Adrenal gland (tissue), 12 donors: ENCODE results near the gene OR2L8. TPM values are rescaled to one million over a fixed set of nuclear protein-coding genes. Genes with fewer than 3 reads are reported as not detected.

Source experiments
- DNase-seq, 7 donors: peaks; one replicate each; pipeline ENCODE4 v3.0.0-alpha.2; 2019 to 2020
- H3K27ac ChIP-seq, 5 donors: fragments of 200-600 bp; sonication (generic) in 4 of 5; 1 replicate in 3 of 5; 2 replicates in 2 of 5; pipeline versions ENCODE4 v1.5.1 to v1.8.0; 2016 to 2020; ENCODE audit warnings: mild to moderate bottlenecking in 1 of 5
- H3K27me3 ChIP-seq: fragments of 200-600 bp; 2 replicates; pipeline ENCODE4 v1.8.0; 2021
- H3K36me3 ChIP-seq, 2 donors: fragments of 200-600 bp; replicated peaks in 1 of 2; 1 replicate in 1 of 2; 2 replicates in 1 of 2; pipeline versions ENCODE4 v1.5.1 to v1.8.0; 2018 to 2022
- H3K4me1 ChIP-seq, 2 donors: fragments of 200-600 bp; replicated peaks in 1 of 2; 1 replicate in 1 of 2; 2 replicates in 1 of 2; pipeline versions ENCODE4 v1.5.1 to v1.8.0; 2018 to 2021
- H3K4me3 ChIP-seq, 4 donors: fragments of 200-600 bp; sonication (generic) in 3 of 4; one replicate each; pipeline ENCODE4 v1.5.1; 2016 to 2018
- H3K9me3 ChIP-seq, 3 donors: fragments of 200-600 bp; sonication (generic) in 1 of 3; replicated peaks in 1 of 3; 1 replicate in 2 of 3; 2 replicates in 1 of 3; pipeline versions ENCODE4 v1.5.1 to v1.8.0; 2016 to 2021
- POLR2A ChIP-seq, 2 donors: fragments of 450-650 bp; IDR thresholded peaks; one replicate each; pipeline ENCODE4 v1.6.1; 2017; ENCODE audit warnings: antibody characterized with exemption in 2 of 2, mild to moderate bottlenecking in 2 of 2, moderate library complexity in 1 of 2
- WGBS, 4 donors: extraction: QIAGEN DNeasy Blood & Tissue Kit in 2 of 4; methylation state at CpG; one replicate each; pipeline versions ENCODE4 v1.1.5 to v1.1.7; 2013 to 2017; 5-methylcytosine and 5-hydroxymethylcytosine counted together
- intact Hi-C, 2 donors: fragments of 100-400 bp; cut with DNase I; formaldehyde crosslinking; loops; one replicate each; pipeline versions ENCODE4 v1.14.1 to v1.15.0; 2022 to 2023
- polyA plus RNA-seq, 3 donors: library from polyadenylated mRNA; stranded (reverse); fragments of 200-250 nt in 2 of 3; fragments of 350-450 nt in 1 of 3; fragmentation: Illumina TruSeq in 1 of 3; extraction: RNeasy Lipid Tissue Mini Kit (QIAGEN cat#74804) in 1 of 3; gene quantifications; one replicate each; pipeline ENCODE4 v1.2.3, GENCODE V29; 2013 to 2014
- total RNA-seq, 9 donors: library from RNA; depleted of rRNA in 4 of 9; stranded (reverse); fragments of >200 nt in 4 of 9; fragments of 120-200 nt in 1 of 9; fragmentation: NEBNext Ultra II Directional in 1 of 9; extraction: Animal tissue kit (Norgen Biotek cat#: 25700) in 1 of 9; gene quantifications; one replicate each; pipeline versions ENCODE4 v1.1.0 to v1.2.4, GENCODE V29; 2013 to 2023
- TF ChIP-seq, protein P1 (sequence below), 6 experiments: fragments of 450-650 bp in 4 of 6; fragments of 200-600 bp in 2 of 6; sonication (generic) in 1 of 6; IDR thresholded peaks; 1 replicate in 5 of 6; 2 replicates in 1 of 6; pipeline versions ENCODE4 v1.5.1 to v1.8.0; 2016 to 2021; ENCODE audit warnings: antibody characterized with exemption in 6 of 6, mild to moderate bottlenecking in 2 of 6, moderate library complexity in 1 of 6
- donor health status: healthy with polysubstance abuse.
- donor health status: Bipolar disorder and iron deficiency.
- donor health status: DM: yes; HTN: yes; CAD: no.
- donor health status: DM: no; HTN: no; CAD: no.
- donor health status: DM: no; HTN: no; CAD: no.
- donor health status: DM: yes; HTN: yes; CAD: no.

The OR2L8 gene
- total and polyA plus RNA-seq, 12 donors = 0.67 TPM; not detected in 11

DNA sequence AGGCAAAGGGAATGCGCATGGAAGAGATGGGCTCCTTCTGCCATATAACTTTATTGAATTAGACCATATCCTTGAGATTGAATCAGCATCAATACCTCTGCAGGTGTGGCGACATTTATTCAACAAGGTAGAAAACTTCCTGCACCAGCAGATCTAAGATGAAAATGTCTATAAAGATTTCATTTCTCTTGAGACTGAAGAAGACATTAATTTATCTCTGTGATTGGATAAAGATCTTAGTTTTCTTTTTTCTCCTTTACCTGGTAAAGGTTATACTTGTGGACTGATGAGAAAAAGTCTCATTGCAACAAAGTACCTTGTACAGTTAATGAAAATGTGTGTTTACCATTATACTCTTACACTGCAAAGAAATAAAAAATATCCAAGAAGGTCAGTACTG, 28.7 kb upstream of the OR2L8 start, which contains the start of gene OR2T8:
Gene OR2T8 (plus strand): TSS at position 301 of the 400 bp plus-strand sequence. CDS start 766 bp downstream, outside the sequence.
- no peak for TF ChIP-seq POLR2A (IDR thresholded peaks at IDR 0.05)
- TF ChIP-seq, protein P1, sequence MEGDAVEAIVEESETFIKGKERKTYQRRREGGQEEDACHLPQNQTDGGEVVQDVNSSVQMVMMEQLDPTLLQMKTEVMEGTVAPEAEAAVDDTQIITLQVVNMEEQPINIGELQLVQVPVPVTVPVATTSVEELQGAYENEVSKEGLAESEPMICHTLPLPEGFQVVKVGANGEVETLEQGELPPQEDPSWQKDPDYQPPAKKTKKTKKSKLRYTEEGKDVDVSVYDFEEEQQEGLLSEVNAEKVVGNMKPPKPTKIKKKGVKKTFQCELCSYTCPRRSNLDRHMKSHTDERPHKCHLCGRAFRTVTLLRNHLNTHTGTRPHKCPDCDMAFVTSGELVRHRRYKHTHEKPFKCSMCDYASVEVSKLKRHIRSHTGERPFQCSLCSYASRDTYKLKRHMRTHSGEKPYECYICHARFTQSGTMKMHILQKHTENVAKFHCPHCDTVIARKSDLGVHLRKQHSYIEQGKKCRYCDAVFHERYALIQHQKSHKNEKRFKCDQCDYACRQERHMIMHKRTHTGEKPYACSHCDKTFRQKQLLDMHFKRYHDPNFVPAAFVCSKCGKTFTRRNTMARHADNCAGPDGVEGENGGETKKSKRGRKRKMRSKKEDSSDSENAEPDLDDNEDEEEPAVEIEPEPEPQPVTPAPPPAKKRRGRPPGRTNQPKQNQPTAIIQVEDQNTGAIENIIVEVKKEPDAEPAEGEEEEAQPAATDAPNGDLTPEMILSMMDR (IDR thresholded peaks at IDR 0.05) = no peak

DNA sequence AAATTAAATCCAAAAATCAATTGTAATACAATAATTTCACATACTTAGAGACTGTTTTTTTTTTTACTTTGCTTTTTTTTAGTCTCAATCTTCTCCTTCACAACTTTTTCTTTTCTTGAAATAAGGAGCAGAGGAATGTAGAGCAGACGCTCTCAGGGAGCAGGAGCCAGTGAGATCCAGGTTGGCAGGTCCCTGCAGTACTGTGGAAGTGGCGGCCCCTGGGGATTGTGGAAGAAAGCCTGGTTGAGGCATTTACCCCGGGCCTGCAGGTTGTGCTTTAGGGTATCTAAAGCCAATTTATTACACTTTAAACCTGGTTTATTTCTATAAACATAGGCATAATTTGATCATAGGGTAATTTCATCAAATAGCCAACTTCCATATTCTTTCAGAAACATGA, 24.7 kb upstream of the OR2L8 start:
- intact Hi-C loops = no loop called here

More for the DNA sequence above, 28.7 kb upstream of the OR2L8 start, which contains the start of gene OR2T8:
- no peak within 1 kb of the TSS for H3K27ac ChIP-seq
- no peaks in the 10 kb centered on the region for H3K27me3 ChIP-seq
- no peak within 1 kb of the TSS for H3K4me3 ChIP-seq
- no peak for DNase-seq
- H3K4me1 ChIP-seq = no peaks in the 10 kb centered on the region
- no peaks in the 10 kb centered on the region for H3K36me3 ChIP-seq
- intact Hi-C loops = no loop called here
- no peaks in the 10 kb centered on the region for H3K9me3 ChIP-seq
- 37 to 78% (median 71%) methylated on average over 2 of the region's 2 CpGs for WGBS, 4 donors

DNA sequence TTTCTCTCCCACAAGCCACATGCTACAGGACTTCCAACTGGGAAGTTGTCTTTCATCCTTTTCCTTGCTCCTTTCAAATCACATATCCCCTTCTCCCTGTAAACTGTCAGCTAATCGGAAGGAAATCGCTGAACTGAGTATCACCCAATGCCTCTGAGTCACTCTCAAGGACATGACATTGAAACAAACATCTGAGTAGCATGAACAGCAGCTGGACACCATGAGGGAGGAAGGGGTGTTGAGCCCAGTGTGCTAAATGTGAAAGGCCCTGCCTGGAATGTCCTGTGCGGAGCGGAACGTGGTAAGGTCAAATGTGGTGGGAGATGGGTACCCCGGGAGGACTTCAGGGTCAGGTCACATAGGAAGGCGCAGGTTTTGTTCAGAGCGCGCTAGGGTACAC, 23.8 kb upstream of the OR2L8 start, which contains the start of gene OR2AJ1:
Gene OR2AJ1 (plus strand): TSS at position 22 of the 400 bp plus-strand sequence. CDS start 8,880 bp downstream, outside the sequence.
- no peaks in the 10 kb centered on the region for H3K4me1 ChIP-seq
- no peak within 1 kb of the TSS for H3K4me3 ChIP-seq
- TF ChIP-seq POLR2A (IDR thresholded peaks at IDR 0.05) = no peak
- TF ChIP-seq, protein P1 (IDR thresholded peaks at IDR 0.05) = no peak
- 53 to 56% (median 55%) methylated on average over 9 of the region's 9 CpGs for WGBS, 4 donors
- DNase-seq = no peak
- no peaks in the 10 kb centered on the region for H3K9me3 ChIP-seq
- no peaks in the 10 kb centered on the region for H3K27me3 ChIP-seq
- H3K27ac ChIP-seq = no peak within 1 kb of the TSS
- intact Hi-C loops = no loop called here
- no peaks in the 10 kb centered on the region for H3K36me3 ChIP-seq

More for the DNA sequence above, 24.7 kb upstream of the OR2L8 start:
- TF ChIP-seq, protein P1 (IDR thresholded peaks at IDR 0.05) = no peak
- TF ChIP-seq POLR2A (IDR thresholded peaks at IDR 0.05) = no peak
- Histone ChIP-seq H3K9me3 (no peaks in the 10 kb centered on the region), H3K4me1 (no peaks in the 10 kb centered on the region), H3K27ac (no peak overlapping the region), H3K4me3 (no peak overlapping the region), H3K27me3 (no peaks in the 10 kb centered on the region), H3K36me3 (no peaks in the 10 kb centered on the region)
- no peak for DNase-seq
- WGBS, 4 donors = 71 to 77% (median 75%) methylated on average over 3 of the region's 3 CpGs

DNA sequence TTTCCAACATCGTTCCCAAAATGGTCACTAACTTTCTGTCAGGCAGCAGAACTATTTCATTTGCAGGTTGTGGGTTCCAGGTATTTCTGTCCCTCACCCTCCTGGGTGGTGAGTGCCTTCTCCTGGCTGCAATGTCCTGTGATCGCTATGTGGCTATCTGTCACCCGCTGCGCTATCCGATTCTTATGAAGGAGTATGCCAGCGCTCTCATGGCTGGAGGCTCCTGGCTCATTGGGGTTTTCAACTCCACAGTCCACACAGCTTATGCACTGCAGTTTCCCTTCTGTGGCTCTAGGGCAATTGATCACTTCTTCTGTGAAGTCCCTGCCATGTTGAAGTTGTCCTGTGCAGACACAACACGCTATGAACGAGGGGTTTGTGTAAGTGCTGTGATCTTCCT, 14.7 kb upstream of the OR2L8 start:
- H3K27me3 ChIP-seq = no peaks in the 10 kb centered on the region
- H3K9me3 ChIP-seq = no peaks in the 10 kb centered on the region
- WGBS, 4 donors = 87 to 95% (median 91%) methylated on average over 8 of the region's 8 CpGs
- H3K36me3 ChIP-seq = no peaks in the 10 kb centered on the region
- DNase-seq = no peak
- H3K4me3 ChIP-seq = no peak overlapping the region
- TF ChIP-seq, protein P1 (IDR thresholded peaks at IDR 0.05) = no peak
- no peak for TF ChIP-seq POLR2A (IDR thresholded peaks at IDR 0.05)
- intact Hi-C loops = no loop called here
- H3K27ac ChIP-seq = no peak overlapping the region
- H3K4me1 ChIP-seq = no peaks in the 10 kb centered on the region
